HepG2 (cell line): ENCODE results near the gene ARMCX4. TPM values are rescaled to one million over a fixed set of nuclear protein-coding genes. Genes with fewer than 3 reads are reported as not detected.

Experiments used
- ATAC-seq: fragments of 200-7000 bp; cut with Tn5 transposase; 3 replicates; pipeline ENCODE4 v1.9.1; 2020; ENCODE audit warnings: mild to moderate bottlenecking, moderate library complexity
- BruUV-seq: library from RNA; stranded (reverse); fragments of 400-500 nt; replicated peaks from 2 replicates; lab custom pipeline; 2021; lab: Mats Ljungman, UMichigan
- CTCF ChIA-PET: fragments of 300-600 bp; formaldehyde crosslinking; extraction: SDS; loops from one replicate; lab custom pipeline; 2021; ENCODE audit warnings: low total read pairs, inconsistent platforms, low intra/inter-chr PET ratio; lab: Yijun Ruan, JAX
- POLR2A ChIA-PET: fragments of 350-600 bp; sonication (Branson Sonifier 250); formaldehyde crosslinking; loops from one replicate; lab custom pipeline; 2020; ENCODE audit warnings: antibody characterized with exemption, inconsistent platforms; lab: Yijun Ruan, JAX
- DNase-seq: peaks from one replicate; pipeline ENCODE4 v3.0.0-alpha.2; 2015; ENCODE audit warnings: low spot score
- FAIRE-seq: peaks from 3 replicates; lab custom pipeline; 2011; peaks lifted over from hg19 to GRCh38; lab: Jason Lieb, UNC
- H2AFZ ChIP-seq: one replicate; pipeline ENCODE4 v1.6.1; 2011; ENCODE audit warnings: low read length, inconsistent platforms
- H3K27ac ChIP-seq: fragments of 300-600 bp; 3 replicates; pipeline ENCODE4 v1.8.0; 2011; ENCODE audit warnings: mixed run types, mild to moderate bottlenecking, mixed read lengths, low read length, inconsistent platforms; ENCODE audit not compliant: insufficient read depth; ENCODE audit errors: extremely low read length
- H3K27me3 ChIP-seq, 2 experiments: fragments of 200-600 bp in 1 of 2; 2 replicates in 1 of 2; 3 replicates in 1 of 2; pipeline versions ENCODE4 v1.6.0 to v1.8.0; 2011; ENCODE audit warnings: low read length in 2 of 2, mild to moderate bottlenecking in 2 of 2, moderate library complexity in 2 of 2, inconsistent platforms in 1 of 2; ENCODE audit not compliant: insufficient read depth in 2 of 2, control insufficient read depth in 1 of 2
- H3K36me3 ChIP-seq, 2 experiments: fragments of 200-600 bp in 1 of 2; replicated peaks in 1 of 2; 2 replicates in 1 of 2; 3 replicates in 1 of 2; pipeline versions ENCODE4 v1.5.1 to v1.8.0; 2011; ENCODE audit warnings: low read length in 2 of 2, inconsistent platforms in 1 of 2; ENCODE audit not compliant: insufficient read depth in 2 of 2, control insufficient read depth in 1 of 2
- H3K4me1 ChIP-seq: 2 replicates; pipeline ENCODE4 v1.5.1; 2012; ENCODE audit warnings: low read length, inconsistent platforms; ENCODE audit not compliant: insufficient read depth
- H3K4me2 ChIP-seq: 2 replicates; pipeline ENCODE4 v1.6.0; 2011; ENCODE audit warnings: low read depth, low read length, inconsistent platforms
- H3K4me3 ChIP-seq, 3 experiments: fragments of 200-600 bp in 1 of 3; sonication (generic), shearing (Covaris generic) in 1 of 3; replicated peaks in 1 of 3; 2 replicates each; pipeline ENCODE4 v1.5.1; 2011 to 2016; ENCODE audit warnings: low read length in 3 of 3, inconsistent platforms in 2 of 3, low read depth in 2 of 3, mild to moderate bottlenecking in 2 of 3, control low read depth in 1 of 3, mixed read lengths in 1 of 3; ENCODE audit not compliant: insufficient read depth in 1 of 3
- H3K79me2 ChIP-seq: one replicate; pipeline ENCODE4 v1.6.1; 2011; ENCODE audit warnings: low read length, inconsistent platforms; ENCODE audit not compliant: insufficient read depth
- H3K9ac ChIP-seq: 2 replicates; pipeline ENCODE4 v1.6.0; 2011; ENCODE audit warnings: mild to moderate bottlenecking, low read depth, low read length, inconsistent platforms; ENCODE audit not compliant: insufficient read depth
- H3K9me3 ChIP-seq: 2 replicates; pipeline ENCODE4 v1.5.1; 2012; ENCODE audit warnings: mild to moderate bottlenecking, low read length
- H4K20me1 ChIP-seq: 2 replicates; pipeline ENCODE4 v1.6.0; 2011; ENCODE audit warnings: inconsistent platforms, mild to moderate bottlenecking, low read length, moderate library complexity; ENCODE audit not compliant: insufficient read depth
- CREM ChIP-seq, 2 experiments: sonication (generic) in 1 of 2; formaldehyde crosslinking in 1 of 2; IDR thresholded peaks; 2 replicates each; pipeline versions ENCODE4 v1.4.0 to v1.6.1; 2016 to 2020; ENCODE audit warnings: antibody characterized with exemption in 1 of 2, mild to moderate bottlenecking in 1 of 2, missing genetic modification reagents in 1 of 2
- DR1 ChIP-seq: sonication (generic); formaldehyde crosslinking; IDR thresholded peaks from 2 replicates; pipeline ENCODE4 v1.8.0; 2021; ENCODE audit warnings: mild to moderate bottlenecking, missing genetic modification reagents, inconsistent platforms
- HNF4G ChIP-seq, 2 experiments: sonication (generic) in 1 of 2; formaldehyde crosslinking in 1 of 2; IDR thresholded peaks; 2 replicates each; pipeline versions ENCODE4 v1.4.0 to v1.6.1; 2011 to 2020; ENCODE audit warnings: borderline replicate concordance in 2 of 2, low read depth in 2 of 2, mild to moderate bottlenecking in 2 of 2, low read length in 1 of 2, missing genetic modification reagents in 1 of 2, moderate library complexity in 1 of 2
- MAF1 ChIP-seq: sonication (generic); formaldehyde crosslinking; IDR thresholded peaks from 2 replicates; pipeline ENCODE4 v1.5.0; 2020; ENCODE audit warnings: missing genetic modification reagents, borderline replicate concordance
- NFKB2 ChIP-seq: sonication (generic); formaldehyde crosslinking; IDR thresholded peaks from 2 replicates; pipeline ENCODE4 v1.4.0; 2020; ENCODE audit warnings: missing genetic modification reagents, borderline replicate concordance
- RXRB ChIP-seq: IDR thresholded peaks from 2 replicates; pipeline ENCODE4 v1.6.1; 2016; ENCODE audit warnings: borderline replicate concordance, missing genetic modification reagents, missing compliant biosample characterization
- SIX4 ChIP-seq: sonication (generic); formaldehyde crosslinking; IDR thresholded peaks from 2 replicates; pipeline ENCODE4 v1.4.0; 2020; ENCODE audit warnings: missing genetic modification reagents
- ZNF121 ChIP-seq: sonication (generic); formaldehyde crosslinking; IDR thresholded peaks from 2 replicates; pipeline ENCODE4 v1.5.0; 2020; ENCODE audit warnings: mild to moderate bottlenecking, missing genetic modification reagents
- ZNF44 ChIP-seq: sonication (generic); formaldehyde crosslinking; IDR thresholded peaks from 2 replicates; pipeline ENCODE4 v1.5.1; 2020; ENCODE audit warnings: mild to moderate bottlenecking, missing genetic modification reagents
- WGBS: methylation state at CpG from one replicate; pipeline ENCODE4 v1.1.6; 2017; ENCODE audit warnings: low lambda C conversion rate; 5-methylcytosine and 5-hydroxymethylcytosine counted together
- in situ Hi-C: cut with HindIII; loops from 2 replicates; pipeline ENCODE4 v1.10.0; 2017; ENCODE audit warnings: low pct_unique_long_range_greater_than_20kb; ENCODE audit not compliant: extremely low pct_ligation_motif_present
- intact Hi-C: fragments of 100-400 bp; cut with micrococcal nuclease; formaldehyde crosslinking; loops from one replicate; pipeline ENCODE4 v1.10.0; 2022; ENCODE audit not compliant: unreplicated experiment
- polyA plus RNA-seq, 8 experiments: library from polyadenylated mRNA; depleted of rRNA in 3 of 8; stranded (reverse) in 7 of 8; unstranded in 1 of 8; fragments of >200 nt; fragmentation: Illumina TruSeq in 4 of 8; extraction: Trizol in 4 of 8; gene quantifications; 2 replicates each; pipeline versions ENCODE4 v1.2.1 to v1.2.3, GENCODE V29; 2011 to 2016; ENCODE audit warnings: low read depth in 4 of 8, missing spikeins in 1 of 8, mixed read lengths in 1 of 8; ENCODE audit not compliant: insufficient read depth in 1 of 8
- total RNA-seq, 5 experiments: library from RNA; depleted of rRNA; stranded (reverse); fragments of >200 nt; fragmentation: Illumina TruSeq; extraction: Trizol; gene quantifications; 2 replicates each; pipeline ENCODE4 v1.2.3, GENCODE V29; 2016; ENCODE audit warnings: low read depth in 1 of 5
- TF ChIP-seq, protein P1 (sequence below): sonication (generic); formaldehyde crosslinking; IDR thresholded peaks from 2 replicates; pipeline ENCODE4 v1.8.0; 2022; ENCODE audit warnings: low read depth, missing genetic modification reagents
- TF ChIP-seq, protein P2 (sequence below): IDR thresholded peaks from 2 replicates; pipeline ENCODE4 v1.6.1; 2018; ENCODE audit warnings: missing genetic modification reagents
- TF ChIP-seq, protein P3 (sequence below): sonication (generic); formaldehyde crosslinking; IDR thresholded peaks from 2 replicates; pipeline ENCODE4 v1.5.0; 2020; ENCODE audit warnings: mild to moderate bottlenecking, low read depth, missing genetic modification reagents, borderline replicate concordance
- TF ChIP-seq, protein P4 (sequence below): sonication (generic); formaldehyde crosslinking; IDR thresholded peaks from 2 replicates; pipeline ENCODE4 v1.4.0; 2020; ENCODE audit warnings: missing genetic modification reagents, borderline replicate concordance

The ARMCX4 gene
- total and polyA plus RNA-seq, 2 of the 13 experiments (the other 11 are each of a cell fraction or from before 2014, with no cell fraction given): not detected

DNA sequence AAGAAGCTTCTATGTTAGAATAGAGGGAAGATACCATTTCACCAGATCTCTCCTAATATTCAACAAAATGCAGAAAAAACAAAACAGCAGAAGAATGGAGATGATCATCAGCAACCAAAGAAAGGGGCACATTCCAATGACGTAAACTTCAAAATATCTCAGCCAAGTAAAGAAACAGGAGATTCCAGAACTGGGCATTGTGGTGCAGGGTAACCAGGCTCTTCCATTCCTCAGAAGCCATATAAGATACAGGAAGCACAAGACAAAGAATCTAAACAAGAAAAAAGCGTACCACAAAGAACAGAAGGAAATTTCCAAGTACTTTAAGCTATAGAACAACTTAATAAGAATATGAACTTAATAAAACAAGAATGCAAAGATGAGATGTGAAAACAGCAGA is 6.9 kb upstream of the ARMCX4 start:
- WGBS: 41% methylated on average over 2 of the region's 2 CpGs
- no peaks in the 10 kb centered on the region for H3K79me2 ChIP-seq
- POLR2A ChIA-PET: no interaction called here
- H3K36me3 ChIP-seq: no peaks in the 10 kb centered on the region
- no peak overlapping the region for H2AFZ ChIP-seq
- H3K27me3 ChIP-seq: no peaks in the 10 kb centered on the region
- no peak overlapping the region for H3K27ac ChIP-seq
- no TSS peak for BruUV-seq
- CTCF ChIA-PET: no interaction called here
- TF ChIP-seq SIX4 (CRISPR knock-in tag) (no peak), RXRB (no peak), MAF1 (CRISPR knock-in tag) (no peak), ZNF44 (CRISPR knock-in tag) (no peak), HNF4G (IDR thresholded peaks at IDR 0.05; ENCODE audit: borderline replicate concordance, low read depth, low read length) (no peak), HNF4G (CRISPR knock-in tag; IDR thresholded peaks at IDR 0.05; ENCODE audit: borderline replicate concordance, low read depth) (no peak)
- TF ChIP-seq, protein P1, sequence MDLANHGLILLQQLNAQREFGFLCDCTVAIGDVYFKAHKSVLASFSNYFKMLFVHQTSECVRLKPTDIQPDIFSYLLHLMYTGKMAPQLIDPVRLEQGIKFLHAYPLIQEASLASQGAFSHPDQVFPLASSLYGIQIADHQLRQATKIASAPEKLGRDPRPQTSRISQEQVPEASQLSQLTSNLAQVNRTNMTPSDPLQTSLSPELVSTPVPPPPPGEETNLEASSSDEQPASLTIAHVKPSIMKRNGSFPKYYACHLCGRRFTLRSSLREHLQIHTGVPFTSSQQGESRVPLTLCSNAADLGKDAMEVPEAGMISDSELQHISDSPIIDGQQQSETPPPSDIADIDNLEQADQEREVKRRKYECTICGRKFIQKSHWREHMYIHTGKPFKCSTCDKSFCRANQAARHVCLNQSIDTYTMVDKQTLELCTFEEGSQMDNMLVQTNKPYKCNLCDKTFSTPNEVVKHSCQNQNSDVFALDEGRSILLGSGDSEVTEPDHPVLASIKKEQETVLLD (CRISPR knock-in tag): no peak
- TF ChIP-seq, all 625 proteins: peak for 0
- no peaks in the 10 kb centered on the region for H3K4me1 ChIP-seq
- no peaks in the 10 kb centered on the region for H3K9me3 ChIP-seq
- no peak overlapping the region for H3K4me2 ChIP-seq
- no peak overlapping the region for H3K9ac ChIP-seq
- no peak for FAIRE-seq
- no peak for DNase-seq
- no peaks in the 10 kb centered on the region for H4K20me1 ChIP-seq
- in situ Hi-C loops (no loop called here), intact Hi-C loops (no loop called here)
- ATAC-seq: no peak
- H3K4me3 ChIP-seq: no peak overlapping the region

DNA sequence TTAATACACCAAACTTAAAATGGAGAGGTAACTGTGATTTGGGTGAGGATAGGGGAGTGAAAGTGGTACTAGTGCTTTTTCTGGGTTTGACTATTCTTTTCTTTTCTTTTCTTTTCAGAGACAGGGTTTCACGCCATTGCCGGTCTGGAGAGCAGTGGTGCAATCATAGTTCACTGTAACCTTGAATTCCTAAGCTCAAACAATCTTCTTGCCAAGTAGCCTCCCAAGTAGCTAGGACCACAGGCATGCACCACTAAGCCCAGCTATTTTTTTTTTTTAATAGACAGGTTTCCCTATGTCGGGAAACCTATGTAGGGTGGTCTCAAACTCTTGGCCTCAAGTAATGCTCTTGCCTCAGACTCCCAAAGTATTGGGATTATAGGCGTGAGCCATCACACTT is 3.0 kb upstream of the ARMCX4 start:
- ATAC-seq: no peak
- Histone ChIP-seq H3K4me3 (no peak overlapping the region), H3K4me2 (no peak overlapping the region), H3K36me3 (no peaks in the 10 kb centered on the region), H3K79me2 (no peaks in the 10 kb centered on the region), H3K9me3 (no peaks in the 10 kb centered on the region), H3K27me3 (no peaks in the 10 kb centered on the region), H3K4me1 (no peaks in the 10 kb centered on the region), H2AFZ (no peak overlapping the region), H3K27ac (no peak overlapping the region), H3K9ac (no peak overlapping the region), H4K20me1 (no peaks in the 10 kb centered on the region)
- WGBS: 0% methylated on average over 3 of the region's 4 CpGs
- CTCF ChIA-PET: no interaction called here
- POLR2A ChIA-PET: no interaction called here
- in situ Hi-C loops: no loop called here
- no peak for DNase-seq
- no peak for FAIRE-seq
- no TSS peak for BruUV-seq
- intact Hi-C loops: no loop called here
- TF ChIP-seq, protein P2, sequence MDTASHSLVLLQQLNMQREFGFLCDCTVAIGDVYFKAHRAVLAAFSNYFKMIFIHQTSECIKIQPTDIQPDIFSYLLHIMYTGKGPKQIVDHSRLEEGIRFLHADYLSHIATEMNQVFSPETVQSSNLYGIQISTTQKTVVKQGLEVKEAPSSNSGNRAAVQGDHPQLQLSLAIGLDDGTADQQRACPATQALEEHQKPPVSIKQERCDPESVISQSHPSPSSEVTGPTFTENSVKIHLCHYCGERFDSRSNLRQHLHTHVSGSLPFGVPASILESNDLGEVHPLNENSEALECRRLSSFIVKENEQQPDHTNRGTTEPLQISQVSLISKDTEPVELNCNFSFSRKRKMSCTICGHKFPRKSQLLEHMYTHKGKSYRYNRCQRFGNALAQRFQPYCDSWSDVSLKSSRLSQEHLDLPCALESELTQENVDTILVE: no peak
- TF ChIP-seq ZNF121 (CRISPR knock-in tag): no peak
- TF ChIP-seq, protein P3, sequence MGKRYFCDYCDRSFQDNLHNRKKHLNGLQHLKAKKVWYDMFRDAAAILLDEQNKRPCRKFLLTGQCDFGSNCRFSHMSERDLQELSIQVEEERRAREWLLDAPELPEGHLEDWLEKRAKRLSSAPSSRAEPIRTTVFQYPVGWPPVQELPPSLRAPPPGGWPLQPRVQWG (CRISPR knock-in tag): no peak
- no peak for TF ChIP-seq DR1 (CRISPR knock-in tag)
- TF ChIP-seq, protein P4, sequence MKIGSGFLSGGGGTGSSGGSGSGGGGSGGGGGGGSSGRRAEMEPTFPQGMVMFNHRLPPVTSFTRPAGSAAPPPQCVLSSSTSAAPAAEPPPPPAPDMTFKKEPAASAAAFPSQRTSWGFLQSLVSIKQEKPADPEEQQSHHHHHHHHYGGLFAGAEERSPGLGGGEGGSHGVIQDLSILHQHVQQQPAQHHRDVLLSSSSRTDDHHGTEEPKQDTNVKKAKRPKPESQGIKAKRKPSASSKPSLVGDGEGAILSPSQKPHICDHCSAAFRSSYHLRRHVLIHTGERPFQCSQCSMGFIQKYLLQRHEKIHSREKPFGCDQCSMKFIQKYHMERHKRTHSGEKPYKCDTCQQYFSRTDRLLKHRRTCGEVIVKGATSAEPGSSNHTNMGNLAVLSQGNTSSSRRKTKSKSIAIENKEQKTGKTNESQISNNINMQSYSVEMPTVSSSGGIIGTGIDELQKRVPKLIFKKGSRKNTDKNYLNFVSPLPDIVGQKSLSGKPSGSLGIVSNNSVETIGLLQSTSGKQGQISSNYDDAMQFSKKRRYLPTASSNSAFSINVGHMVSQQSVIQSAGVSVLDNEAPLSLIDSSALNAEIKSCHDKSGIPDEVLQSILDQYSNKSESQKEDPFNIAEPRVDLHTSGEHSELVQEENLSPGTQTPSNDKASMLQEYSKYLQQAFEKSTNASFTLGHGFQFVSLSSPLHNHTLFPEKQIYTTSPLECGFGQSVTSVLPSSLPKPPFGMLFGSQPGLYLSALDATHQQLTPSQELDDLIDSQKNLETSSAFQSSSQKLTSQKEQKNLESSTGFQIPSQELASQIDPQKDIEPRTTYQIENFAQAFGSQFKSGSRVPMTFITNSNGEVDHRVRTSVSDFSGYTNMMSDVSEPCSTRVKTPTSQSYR: no peak
- TF ChIP-seq NFKB2: no peak
- no peak for TF ChIP-seq CREM (IDR thresholded peaks at IDR 0.05)
- no peak for TF ChIP-seq CREM (CRISPR knock-in tag; IDR thresholded peaks at IDR 0.05)
